Stimulated activated CD4-positive, alpha-beta T cell treated with anti-CD3 and anti-CD28 coated beads, Interleukin-4, amount 100 ng/mL, for 48 hours (primary cell): Measurements from ENCODE around the gene CAMK1D.

Source experiments
- DNase-seq, 2 donors: peaks; one replicate each; pipeline ENCODE4 v3.0.0-alpha.2; 2020; ENCODE audit warnings: low read depth in 2 of 2

CAMK1D gene

GRCh38 chr10:12556039-12556438 is 206.7 kb downstream of the CAMK1D start:
- no peak for DNase-seq

- no peak for DNase-seq
These were observed 210.3 kb downstream of the CAMK1D start for GRCh38 chr10:12559578-12560178.

- DNase-seq = no peak
These were observed 212.0 kb downstream of the CAMK1D start for GRCh38 chr10:12561307-12561706.

GRCh38 chr10:12561720-12562119 is 212.4 kb downstream of the CAMK1D start:
- DNase-seq = no peak

- no peak for DNase-seq
These were observed 214.1 kb downstream of the CAMK1D start for GRCh38 chr10:12563489-12563888.

- no peak for DNase-seq
These were observed 214.8 kb downstream of the CAMK1D start for GRCh38 chr10:12564173-12564572.

GRCh38 chr10:12566161-12567115 is 217.1 kb downstream of the CAMK1D start:
- DNase-seq = no peak

GRCh38 chr10:12568391-12569009 is 219.2 kb downstream of the CAMK1D start:
- no peak for DNase-seq

- DNase-seq = no peak
These were observed 222.9 kb downstream of the CAMK1D start for GRCh38 chr10:12572281-12572680.

- DNase-seq = no peak
These were observed 228.3 kb downstream of the CAMK1D start for GRCh38 chr10:12577610-12578009.

- DNase-seq = no peak
These were observed 230.9 kb downstream of the CAMK1D start for GRCh38 chr10:12579954-12580858.

- DNase-seq = no peak
These were observed 234.7 kb downstream of the CAMK1D start for GRCh38 chr10:12583891-12584595.

- DNase-seq = no peak
These were observed 237.4 kb downstream of the CAMK1D start for GRCh38 chr10:12586741-12587140.

GRCh38 chr10:12587451-12587888 is 238.1 kb downstream of the CAMK1D start:
- no peak for DNase-seq

- DNase-seq = no peak
These were observed 238.9 kb downstream of the CAMK1D start for GRCh38 chr10:12588091-12588860.

- no peak for DNase-seq
These were observed 239.9 kb downstream of the CAMK1D start for GRCh38 chr10:12589291-12589690.

- DNase-seq = no peak
These were observed 240.4 kb downstream of the CAMK1D start for GRCh38 chr10:12589791-12590190.

- DNase-seq = no peak
These were observed 241.6 kb downstream of the CAMK1D start for GRCh38 chr10:12590675-12591659.

GRCh38 chr10:12592967-12593366 is 243.6 kb downstream of the CAMK1D start:
- DNase-seq = no peak
